SK-N-SH (cell line): Measurements from ENCODE around the gene MGLL. TPM values are rescaled to one million over a fixed set of nuclear protein-coding genes. Genes with fewer than 3 reads are reported as not detected.

ENCODE experiments used
- CTCF ChIA-PET: fragments of 300-600, 350-600 bp; formaldehyde crosslinking; extraction: SDS; loops from one replicate; lab custom pipeline; 2021; lab: Yijun Ruan, JAX
- POLR2A ChIA-PET: fragments of 350-600 bp; sonication (Branson Sonifier 250); formaldehyde crosslinking; extraction: SDS; loops from one replicate; lab custom pipeline; 2020; ENCODE audit warnings: antibody characterized with exemption, inconsistent platforms; lab: Yijun Ruan, JAX
- DNase-seq: peaks from one replicate; pipeline ENCODE4 v3.0.0; 2012
- H2AFZ ChIP-seq: fragments of 200-600 bp; sonication (generic); 2 replicates; pipeline ENCODE4 v1.8.1; 2016; ENCODE audit warnings: antibody characterized with exemption, mild to moderate bottlenecking, low read depth
- H3F3A ChIP-seq: fragments of 200-600 bp; sonication (generic); replicated peaks from 2 replicates; pipeline ENCODE3; 2016; ENCODE audit warnings: antibody characterized with exemption, mild to moderate bottlenecking; ENCODE audit not compliant: insufficient read depth
- H3K27ac ChIP-seq, 2 experiments: fragments of 200-500 bp in 1 of 2; fragments of 200-600 bp in 1 of 2; sonication (Bioruptor generic) in 1 of 2; sonication (generic), shearing (Covaris generic) in 1 of 2; 2 replicates each; pipeline versions ENCODE4 v1.5.1 to v1.6.1; 2014 to 2016; ENCODE audit warnings: low read depth in 2 of 2, inconsistent platforms in 1 of 2, low read length in 1 of 2, mild to moderate bottlenecking in 1 of 2, mixed read lengths in 1 of 2
- H3K27me3 ChIP-seq: fragments of 200-600 bp; sonication (generic), shearing (Covaris generic); 2 replicates; pipeline ENCODE4 v1.6.1; 2016; ENCODE audit warnings: mixed run types; ENCODE audit not compliant: insufficient read depth
- H3K36me3 ChIP-seq, 2 experiments: fragments of 200-500 bp in 1 of 2; fragments of 200-600 bp in 1 of 2; sonication (Bioruptor generic) in 1 of 2; sonication (generic) in 1 of 2; replicated peaks in 1 of 2; 2 replicates each; pipeline versions ENCODE3 to v1.5.1; 2014 to 2016; ENCODE audit warnings: low read length in 1 of 2, mild to moderate bottlenecking in 1 of 2; ENCODE audit not compliant: insufficient read depth in 2 of 2, control insufficient read depth in 1 of 2
- H3K4me1 ChIP-seq, 2 experiments: fragments of 200-500 bp in 1 of 2; fragments of 200-600 bp in 1 of 2; sonication (Bioruptor generic) in 1 of 2; sonication (generic), shearing (Covaris generic) in 1 of 2; 2 replicates each; pipeline versions ENCODE4 v1.5.1 to v1.6.1; 2014 to 2016; ENCODE audit warnings: low read depth in 1 of 2, low read length in 1 of 2, mixed run types in 1 of 2; ENCODE audit not compliant: insufficient read depth in 2 of 2, control insufficient read depth in 1 of 2
- H3K4me2 ChIP-seq: fragments of 200-600 bp; sonication (generic), shearing (Covaris generic); 2 replicates; pipeline ENCODE4 v1.6.1; 2017; ENCODE audit warnings: mixed run types
- H3K4me3 ChIP-seq, 2 experiments: fragments of 200-500 bp in 1 of 2; fragments of 200-600 bp in 1 of 2; sonication (Bioruptor generic) in 1 of 2; sonication (generic), shearing (Covaris generic) in 1 of 2; 2 replicates each; pipeline versions ENCODE4 v1.5.1 to v1.8.1; 2014 to 2016; ENCODE audit warnings: low read depth in 2 of 2, inconsistent platforms in 1 of 2, low read length in 1 of 2, mild to moderate bottlenecking in 1 of 2, mixed read lengths in 1 of 2, moderate library complexity in 1 of 2
- H3K79me2 ChIP-seq: fragments of 200-600 bp; sonication (generic); 2 replicates; pipeline ENCODE4 v1.8.1; 2017; ENCODE audit warnings: mild to moderate bottlenecking; ENCODE audit not compliant: insufficient read depth
- H3K9ac ChIP-seq: fragments of 200-600 bp; sonication (generic); 2 replicates; pipeline ENCODE4 v1.6.1; 2017; ENCODE audit warnings: mixed run types
- H3K9me2 ChIP-seq: fragments of 200-600 bp; sonication (generic); 2 replicates; pipeline ENCODE4 v1.6.1; 2017; ENCODE audit warnings: mixed run types
- H3K9me3 ChIP-seq: fragments of 200-600 bp; sonication (generic); 2 replicates; pipeline ENCODE4 v1.6.1; 2017; ENCODE audit warnings: mixed run types, mild to moderate bottlenecking, moderate library complexity
- H4K20me1 ChIP-seq: fragments of 200-600 bp; sonication (generic); 2 replicates; pipeline ENCODE4 v1.6.1; 2017; ENCODE audit warnings: mild to moderate bottlenecking, mixed run types; ENCODE audit not compliant: insufficient read depth
- CTCF ChIP-seq: fragments of 200-600 bp; sonication (generic); IDR thresholded peaks from 2 replicates; pipeline ENCODE4 v1.6.1; 2017; ENCODE audit warnings: antibody characterized with exemption, mild to moderate bottlenecking, moderate library complexity
- ELF1 ChIP-seq: IDR thresholded peaks from 2 replicates; pipeline ENCODE4 v1.4.0; 2012
- FOXJ3 ChIP-seq: sonication (generic); formaldehyde crosslinking; IDR thresholded peaks from 2 replicates; pipeline ENCODE4 v1.5.1; 2020; ENCODE audit warnings: mild to moderate bottlenecking, missing genetic modification reagents
- FOXM1 ChIP-seq: IDR thresholded peaks from 2 replicates; pipeline ENCODE4 v1.4.0; 2012; ENCODE audit warnings: low read depth, mild to moderate bottlenecking
- GATA2 ChIP-seq: sonication (generic); formaldehyde crosslinking; IDR thresholded peaks from 2 replicates; pipeline ENCODE4 v1.5.0; 2020; ENCODE audit warnings: mild to moderate bottlenecking, missing genetic modification reagents
- MEF2A ChIP-seq: IDR thresholded peaks from 2 replicates; pipeline ENCODE4 v1.4.0; 2012; ENCODE audit warnings: low read depth, borderline replicate concordance
- PBX3 ChIP-seq: IDR thresholded peaks from 2 replicates; pipeline ENCODE4; 2012
- RFX5 ChIP-seq: IDR thresholded peaks from 2 replicates; pipeline ENCODE4 v1.6.1; 2012; ENCODE audit warnings: mild to moderate bottlenecking, improper control_type of control experiment, low read length
- TAF1 ChIP-seq: IDR thresholded peaks from 2 replicates; pipeline ENCODE4 v1.6.1; 2012; ENCODE audit warnings: low read depth, mild to moderate bottlenecking, low read length, moderate library complexity, borderline replicate concordance
- TCF12 ChIP-seq: IDR thresholded peaks from 2 replicates; pipeline ENCODE4 v1.4.0; 2012
- WGBS: methylation state at CpG from one replicate; pipeline ENCODE4 v1.1.6; 2017; ENCODE audit warnings: low lambda C conversion rate; 5-methylcytosine and 5-hydroxymethylcytosine counted together
- polyA plus RNA-seq, 3 experiments: library from polyadenylated mRNA; depleted of rRNA; stranded (reverse); fragments of >200 nt; gene quantifications; 2 replicates each; pipeline ENCODE4 v1.2.3, GENCODE V29; 2012

The MGLL gene
- polyA plus RNA-seq, 1 of the 3 experiments (the other 2 are of a cell fraction): 2.2 TPM

GRCh38 chr3:127815641-127816605 lies 6.4 kb downstream of the MGLL start:
- H3K4me1 ChIP-seq: peaks cover 0 to 9% of the 10 kb centered on the region in 2 experiments; a peak in 2 of 4 replicates
- ChIA-PET CTCF (interaction anchor here (1.4 kb wide), 1 partner anchor 16 kb away, joined by 3 read pairs; no protein-coding TSS in a partner anchor), POLR2A (no interaction called here)

GRCh38 chr3:127815001-127815400 lies 7.3 kb downstream of the MGLL start:
- H3K36me3 ChIP-seq: no peaks in the 10 kb centered on the region
- H3K9me2 ChIP-seq: no peaks in the 10 kb centered on the region
- no peaks in the 10 kb centered on the region for H4K20me1 ChIP-seq
- no peaks in the 10 kb centered on the region for H3K27me3 ChIP-seq
- WGBS: 91% methylated on average over 7 of the region's 7 CpGs
- no peak overlapping the region for H2AFZ ChIP-seq
- H3K4me2 ChIP-seq: no peak overlapping the region
- no peak overlapping the region for H3K9ac ChIP-seq
- H3K79me2 ChIP-seq: no peaks in the 10 kb centered on the region
- TF ChIP-seq TCF12: no peak
- TF ChIP-seq, all 33 proteins: peak for 0
- no peaks in the 10 kb centered on the region for H3F3A ChIP-seq
- CTCF ChIA-PET: interaction anchor here (1.7 kb wide), 1 partner anchor 119 kb away, joined by 6 read pairs; no protein-coding TSS in a partner anchor
- H3K4me1 ChIP-seq: peaks cover 0 to under 1% of the 10 kb centered on the region in 2 experiments; a peak in 2 of 4 replicates
- POLR2A ChIA-PET: interaction anchor here (0.9 kb wide), 1 partner anchor 18 kb away, joined by 3 read pairs; no protein-coding TSS in a partner anchor
- H3K9me3 ChIP-seq: no peaks in the 10 kb centered on the region
- no peak overlapping the region for H3K4me3 ChIP-seq
- no peak for DNase-seq
- H3K27ac ChIP-seq: no peak overlapping the region

More at GRCh38 chr3:127815641-127816605, 6.4 kb downstream of the MGLL start:
- no peaks in the 10 kb centered on the region for H3K79me2 ChIP-seq
- no peak overlapping the region for H3K27ac ChIP-seq
- no peaks in the 10 kb centered on the region for H3K27me3 ChIP-seq
- H3K9ac ChIP-seq: no peak overlapping the region
- no peak overlapping the region for H2AFZ ChIP-seq
- H3K9me2 ChIP-seq: no peaks in the 10 kb centered on the region
- no peak for DNase-seq
- WGBS: 93% methylated on average over 23 of the region's 23 CpGs
- no peaks in the 10 kb centered on the region for H4K20me1 ChIP-seq
- no peak overlapping the region for H3K4me2 ChIP-seq
- H3F3A ChIP-seq: no peaks in the 10 kb centered on the region
- no peak for TF ChIP-seq GATA2 (CRISPR knock-in tag)
- no peak for TF ChIP-seq TAF1
- TF ChIP-seq ELF1: no peak
- TF ChIP-seq CTCF: no peak
- TF ChIP-seq TCF12: no peak
- TF ChIP-seq RFX5: no peak
- no peak for TF ChIP-seq MEF2A
- TF ChIP-seq, all 33 proteins: peak for 0
- H3K36me3 ChIP-seq: no peaks in the 10 kb centered on the region
- no peak overlapping the region for H3K4me3 ChIP-seq
- no peaks in the 10 kb centered on the region for H3K9me3 ChIP-seq

GRCh38 chr3:127814325-127814781 lies 8.0 kb downstream of the MGLL start:
- H3K4me2 ChIP-seq: no peak overlapping the region
- no peaks in the 10 kb centered on the region for H3K36me3 ChIP-seq
- TF ChIP-seq FOXJ3 (no peak), FOXM1 (no peak), TCF12 (no peak), RFX5 (no peak), MEF2A (no peak), PBX3 (no peak)
- no peak for DNase-seq
- no peaks in the 10 kb centered on the region for H3F3A ChIP-seq
- no peak overlapping the region for H2AFZ ChIP-seq
- H3K27ac ChIP-seq: no peak overlapping the region
- H3K9me2 ChIP-seq: no peaks in the 10 kb centered on the region
- no peak overlapping the region for H3K4me3 ChIP-seq
- H4K20me1 ChIP-seq: no peaks in the 10 kb centered on the region
- POLR2A ChIA-PET: interaction anchor here (0.9 kb wide), 1 partner anchor 17 kb away, joined by 3 read pairs; no protein-coding TSS in a partner anchor
- no peaks in the 10 kb centered on the region for H3K79me2 ChIP-seq
- H3K9ac ChIP-seq: no peak overlapping the region
- 57% methylated on average over 2 of the region's 2 CpGs for WGBS
- H3K4me1 ChIP-seq: no peaks in the 10 kb centered on the region
- no peaks in the 10 kb centered on the region for H3K9me3 ChIP-seq
- no peaks in the 10 kb centered on the region for H3K27me3 ChIP-seq
- CTCF ChIA-PET: interaction anchor here (1.7 kb wide), 1 partner anchor 118 kb away, joined by 6 read pairs; no protein-coding TSS in a partner anchor
